HG03432 (cell line): ENCODE results near the gene PAX4.

Experiments
- ATAC-seq: cut with Tn5 transposase; IDR thresholded peaks from one replicate; pipeline ENCODE4 v1.9.1; 2021; ENCODE audit warnings: mild to moderate bottlenecking, moderate library complexity; ENCODE audit not compliant: unreplicated experiment

The PAX4 gene

DNA sequence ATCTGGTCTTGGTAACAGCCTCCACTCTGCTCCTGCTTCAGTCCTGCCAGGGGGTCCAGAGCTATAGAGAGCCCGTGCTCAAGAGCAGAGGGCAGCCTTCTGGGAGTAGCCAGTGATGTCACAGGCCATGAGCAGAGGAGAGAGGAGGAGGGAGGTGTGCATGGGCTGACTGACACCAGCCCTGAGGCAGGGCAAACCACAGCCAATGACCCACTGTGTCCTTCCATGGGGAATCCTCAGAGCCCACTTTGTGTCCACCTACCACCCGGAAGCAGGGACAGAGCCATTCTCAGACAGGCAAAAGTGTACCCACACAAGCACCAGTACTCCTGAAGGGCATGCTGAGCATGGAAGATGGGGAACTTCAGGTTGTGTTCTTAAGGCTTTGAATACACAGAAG, at the start of gene PAX4:
PAX4 (minus strand) TSS at position 101 of the 400 bp plus-strand sequence. CDS start 2,214 bp downstream, outside the sequence.
- ATAC-seq: no peak

DNA sequence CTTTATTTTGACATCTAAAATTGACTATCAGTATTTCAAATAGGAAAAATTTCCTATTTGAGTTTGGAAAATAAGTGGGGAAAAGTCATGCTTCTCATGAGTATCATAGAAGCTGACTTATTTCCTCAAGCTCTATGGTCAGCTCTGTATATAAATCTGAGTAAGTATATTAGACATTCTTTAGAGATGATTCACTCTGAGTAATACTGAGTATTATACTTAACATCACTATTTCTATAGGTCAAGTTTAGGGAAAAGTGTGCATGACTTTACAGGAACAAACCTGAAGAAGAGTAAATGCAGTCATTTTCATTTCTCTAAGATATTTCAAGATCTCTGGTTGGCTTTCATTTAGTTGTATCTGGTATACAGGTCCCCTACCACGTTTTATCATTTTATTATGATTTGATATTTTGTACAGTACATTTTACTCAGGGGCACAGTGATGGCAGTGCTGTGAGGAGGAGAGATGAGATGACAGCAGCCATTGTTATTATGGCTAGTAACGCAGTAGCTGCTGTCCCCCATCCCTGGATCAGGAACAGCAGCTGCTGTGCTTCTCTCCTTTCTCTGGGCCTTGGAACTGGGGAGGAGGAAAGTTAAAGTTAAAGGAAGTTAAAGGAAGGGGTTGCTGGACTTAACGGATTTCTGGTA, 49.2 kb upstream of the PAX4 start:
- peak; percentile 46 for ATAC-seq

DNA sequence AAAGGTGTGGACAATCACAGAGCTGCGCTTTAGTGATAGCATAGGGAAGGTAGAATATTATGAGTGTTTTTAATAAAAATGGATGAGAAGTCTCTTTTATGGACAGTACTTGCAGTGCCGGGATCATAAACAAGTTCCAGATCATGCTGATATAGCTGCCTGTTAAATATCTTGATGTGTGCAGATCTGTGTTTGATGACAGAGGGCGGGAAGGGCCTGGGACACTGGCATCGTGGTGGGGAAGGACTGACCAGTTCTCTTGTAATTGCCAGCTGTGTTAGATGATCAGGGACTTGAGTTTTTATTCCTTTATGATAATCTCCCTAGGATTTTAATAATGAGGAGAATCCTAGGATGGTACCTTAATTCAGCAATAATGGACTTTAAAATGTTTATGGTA, 48.7 kb upstream of the PAX4 start:
- no peak for ATAC-seq

GRCh38 chr7:127665922-127666321, 48.0 kb upstream of the PAX4 start:
- ATAC-seq: no peak

DNA sequence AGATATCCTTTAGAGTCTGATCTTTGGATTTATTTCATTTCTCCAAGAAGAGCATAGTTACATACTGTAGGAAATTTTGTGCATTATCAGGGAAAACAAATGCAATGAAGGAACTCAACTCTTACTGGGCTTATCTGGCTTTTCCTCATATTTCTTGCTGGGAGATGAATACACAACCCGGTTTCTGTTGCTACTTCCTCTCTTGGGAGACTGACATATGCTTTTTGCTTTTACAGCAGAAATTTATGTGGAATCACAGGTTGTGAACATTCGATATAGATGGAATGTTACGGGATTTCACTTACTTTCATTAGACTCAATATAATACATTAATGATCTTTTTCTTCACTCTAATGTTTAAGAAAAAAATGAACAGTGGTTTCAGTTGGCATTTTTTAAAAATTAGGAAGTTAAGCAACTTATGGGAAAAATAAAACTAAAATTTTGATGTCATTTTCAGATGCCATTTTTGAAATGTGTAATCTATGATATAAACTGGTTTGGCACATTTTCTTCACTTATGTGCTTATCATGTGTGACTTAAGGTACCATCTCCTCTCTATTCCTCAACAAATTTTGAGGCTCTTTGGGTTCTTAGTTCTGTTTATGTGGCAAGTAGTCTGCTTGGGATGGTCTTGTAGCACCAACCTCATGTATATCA, 41.2 kb upstream of the PAX4 start:
- ATAC-seq: no peak

GRCh38 chr7:127657500-127657899, 39.6 kb upstream of the PAX4 start:
- no peak for ATAC-seq

- no peak for ATAC-seq
These were observed 37.8 kb upstream of the PAX4 start for GRCh38 chr7:127655720-127656119.

DNA sequence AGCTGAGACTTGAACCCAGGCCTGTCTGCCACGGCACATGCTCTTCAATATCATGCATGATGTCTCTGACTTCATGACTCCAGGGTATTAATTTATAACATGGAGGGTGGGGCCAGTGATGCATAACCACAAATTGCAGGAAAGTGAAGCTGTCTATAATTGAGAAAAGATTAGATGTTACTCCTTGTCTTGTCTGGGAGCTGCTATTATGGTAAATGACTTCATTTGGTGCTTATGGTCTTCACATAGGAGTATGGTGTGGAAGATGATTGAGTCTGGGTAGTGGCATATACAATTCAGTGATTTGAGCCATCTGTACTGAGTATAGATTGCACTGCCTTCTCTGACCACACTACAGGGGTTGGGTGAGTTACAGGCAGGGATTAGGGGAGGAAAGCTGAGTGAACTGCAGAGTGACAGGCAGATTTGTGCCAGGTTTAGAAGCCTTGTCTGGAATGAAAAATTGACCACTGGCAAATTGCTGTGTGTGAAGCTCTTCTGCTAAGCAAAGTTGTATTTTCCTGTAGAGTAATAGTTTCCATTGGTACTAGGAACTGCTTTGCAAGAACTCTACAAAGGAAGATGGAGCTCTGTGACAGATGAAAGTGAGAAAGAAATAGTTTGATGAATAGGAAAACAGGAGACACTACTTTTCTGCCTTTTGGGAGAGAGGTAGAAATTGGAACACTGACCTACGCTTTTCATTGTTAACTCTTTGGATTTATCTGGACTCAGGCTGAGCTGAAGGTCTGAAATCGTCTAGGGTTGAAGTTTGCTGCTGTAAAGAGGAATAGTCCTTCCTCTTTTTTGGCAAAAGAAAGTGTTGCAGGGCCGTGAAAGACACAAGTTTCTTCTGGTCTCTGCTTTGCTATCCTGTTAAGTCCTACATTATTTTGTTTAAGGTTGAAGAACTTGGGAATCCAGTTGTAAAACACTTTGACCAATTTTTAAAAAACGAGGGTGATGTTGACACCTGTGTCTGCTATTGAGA, 36.8 kb upstream of the PAX4 start:
- no peak for ATAC-seq

- ATAC-seq: no peak
These were observed 35.5 kb upstream of the PAX4 start for GRCh38 chr7:127653396-127653795.

- peak; percentile 22 for ATAC-seq
These were observed 34.6 kb upstream of the PAX4 start for GRCh38 chr7:127652333-127653248.

DNA sequence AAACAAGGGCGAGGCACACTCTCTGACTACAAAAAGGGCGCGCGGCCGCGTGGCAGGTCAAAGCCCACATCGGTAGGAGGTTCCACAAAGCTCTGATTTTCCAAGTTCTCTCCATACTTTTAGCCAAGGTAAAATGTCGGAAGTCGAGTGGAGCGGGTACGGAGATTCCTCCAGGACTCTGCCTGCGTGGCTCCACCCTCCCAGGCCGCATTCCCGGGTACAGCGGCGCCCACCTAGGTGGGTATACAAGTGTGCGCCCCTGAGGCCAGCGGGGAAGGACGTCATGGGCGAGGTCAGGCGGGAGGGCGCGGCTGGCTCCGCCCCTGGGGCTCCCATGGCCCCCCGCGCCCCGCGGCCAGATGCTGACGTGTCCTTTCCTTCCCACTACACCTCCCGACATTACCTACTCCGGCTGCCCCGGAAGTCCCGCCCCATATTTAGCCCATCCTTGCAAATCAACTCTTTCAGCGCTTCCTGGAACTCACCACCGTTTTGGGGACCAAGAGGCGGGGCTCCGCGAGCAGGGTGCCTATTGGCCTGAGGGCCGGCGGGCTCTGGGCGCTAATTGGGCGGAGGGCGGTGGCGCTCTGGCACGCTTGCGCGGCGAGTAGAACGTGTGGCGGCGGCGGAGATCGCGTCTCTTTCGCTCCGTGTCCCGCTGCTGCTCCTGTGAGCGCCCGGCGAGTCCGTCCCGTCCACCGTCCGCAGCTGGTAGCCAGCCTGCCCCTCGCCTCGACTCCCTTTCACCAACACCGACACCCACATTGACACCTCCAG, 33.8 kb upstream of the PAX4 start, which contains the start of gene SND1:
SND1 (plus strand) TSS at position 639 of the 777 bp plus-strand sequence. CDS start 180 bp downstream, outside the sequence.
- peak; percentile 96 for ATAC-seq

- ATAC-seq: no peak
These were observed 33.1 kb upstream of the PAX4 start for GRCh38 chr7:127650847-127651555.

- ATAC-seq: no peak
These were observed 31.0 kb upstream of the PAX4 start for GRCh38 chr7:127648986-127649385.

- no peak for ATAC-seq
These were observed 29.7 kb upstream of the PAX4 start for GRCh38 chr7:127647636-127648035.

DNA sequence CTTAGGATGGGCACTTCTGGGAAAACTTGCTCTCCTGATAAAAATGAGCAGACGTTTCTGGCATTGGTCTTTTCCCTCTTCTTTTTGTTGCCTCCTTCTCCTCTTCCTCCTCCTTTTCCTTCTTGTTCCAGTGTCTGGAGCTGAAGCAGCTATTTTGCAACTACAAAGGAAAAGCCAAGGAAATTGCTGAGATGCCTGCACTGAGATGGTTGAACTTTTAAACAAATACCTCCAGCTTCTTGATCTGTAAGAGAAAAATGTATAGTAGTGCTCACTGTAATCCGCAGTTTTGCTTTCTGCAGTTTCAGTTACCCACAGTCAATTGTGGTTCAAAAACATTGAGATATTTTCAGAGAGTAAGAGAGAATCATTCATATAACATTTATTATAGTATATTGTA, 26.5 kb upstream of the PAX4 start:
- ATAC-seq: no peak

DNA sequence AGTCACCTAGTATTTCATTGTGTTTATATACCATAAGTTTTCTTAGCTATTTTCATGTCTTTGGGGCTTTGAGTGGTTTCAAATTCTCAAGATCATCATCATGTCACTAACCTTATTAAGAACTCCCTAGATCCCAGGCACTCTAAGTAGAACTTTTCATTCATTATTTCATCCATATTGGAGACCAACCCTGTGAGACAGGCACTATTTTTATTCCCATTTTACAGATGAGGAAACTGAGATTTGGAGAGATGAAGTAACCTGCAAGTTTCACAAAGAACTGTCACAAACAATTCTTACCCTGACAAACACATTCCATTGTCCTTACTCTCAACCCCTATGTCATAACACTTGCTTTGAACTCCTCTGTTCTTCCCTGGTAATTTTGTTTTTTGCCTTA, 20.3 kb upstream of the PAX4 start:
- ATAC-seq: no peak

DNA sequence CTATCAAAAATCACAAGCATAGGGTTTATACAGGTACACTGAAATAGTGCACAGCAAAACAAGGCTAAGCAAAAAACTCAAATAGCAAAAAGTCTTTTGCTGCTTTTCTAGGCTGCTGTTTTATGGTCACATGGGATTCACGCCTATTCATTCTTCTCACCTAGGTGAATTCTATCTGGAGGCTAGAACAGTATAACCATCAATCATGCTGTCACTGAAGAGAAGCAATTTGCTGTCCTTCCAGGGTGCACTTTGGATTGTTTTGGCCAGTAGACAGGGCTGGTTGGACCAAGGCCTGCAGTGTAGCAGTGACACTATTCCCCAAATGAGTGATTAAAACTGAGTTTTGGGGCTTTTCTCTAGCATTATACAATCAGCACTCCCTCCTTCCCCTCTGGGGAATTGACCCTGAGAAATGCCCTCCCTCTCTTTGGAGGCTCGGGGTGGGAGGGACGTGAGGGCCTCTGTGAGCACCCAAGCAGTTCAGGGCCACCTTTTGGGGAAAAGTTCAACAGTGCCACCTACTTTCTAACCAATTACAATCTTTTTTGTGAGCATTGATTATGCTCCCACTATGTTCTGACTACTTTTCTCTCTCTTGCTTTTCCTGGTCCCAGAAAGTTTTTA, 17.8 kb upstream of the PAX4 start:
- ATAC-seq: peak; percentile 84

DNA sequence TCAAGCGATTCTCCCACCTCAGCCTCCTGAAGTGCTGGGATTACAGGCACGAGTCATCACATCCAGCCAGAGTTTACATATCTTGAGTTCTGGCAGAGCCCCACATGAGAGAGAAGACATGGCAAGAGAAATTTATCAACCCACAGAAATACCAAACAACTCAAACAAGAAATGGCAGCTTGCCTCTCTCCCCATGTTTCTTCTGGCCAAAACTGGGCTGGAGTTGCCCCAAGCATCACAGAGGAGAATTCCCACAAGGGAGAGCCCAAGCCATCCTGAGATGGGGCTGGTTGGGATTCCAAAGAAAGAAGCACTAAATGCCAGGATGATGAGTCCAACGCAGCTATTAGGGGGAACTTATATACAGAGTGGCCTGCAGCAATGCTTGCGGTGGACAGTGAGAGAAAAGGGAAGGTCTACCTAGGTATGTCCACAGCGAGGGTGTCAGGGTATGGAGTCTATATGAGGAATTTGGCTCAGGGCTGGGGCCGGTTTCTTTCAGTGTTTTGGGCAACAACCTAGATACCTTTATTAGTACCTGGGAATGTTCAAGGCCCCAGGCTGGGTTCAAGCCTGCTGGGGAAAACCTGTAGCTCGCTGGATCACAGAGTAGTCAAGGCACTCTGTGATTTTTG, 14.5 kb upstream of the PAX4 start:
- no peak for ATAC-seq
